Left ventricle myocardium inferior (tissue), 1 donor: ENCODE data around the gene TTC39B. TPM values are rescaled to one million over a fixed set of nuclear protein-coding genes. Genes with fewer than 3 reads are reported as not detected.

Experiments used
- DNase-seq: peaks from one replicate; pipeline ENCODE4 v3.0.0-alpha.2; 2020
- H3K27ac ChIP-seq: fragments of 200-600 bp; replicated peaks from 2 replicates; pipeline ENCODE4 v1.8.0; 2021
- H3K27me3 ChIP-seq: fragments of 200-600 bp; 2 replicates; pipeline ENCODE4 v1.8.0; 2021; ENCODE audit warnings: low read depth
- H3K36me3 ChIP-seq: fragments of 200-600 bp; 2 replicates; pipeline ENCODE4 v1.8.0; 2021
- H3K4me1 ChIP-seq: fragments of 200-600 bp; 2 replicates; pipeline ENCODE4 v1.8.0; 2021
- H3K4me3 ChIP-seq: fragments of 200-600 bp; 2 replicates; pipeline ENCODE4 v1.8.0; 2021; ENCODE audit warnings: mild to moderate bottlenecking, moderate library complexity
- H3K9me3 ChIP-seq: fragments of 200-600 bp; replicated peaks from 2 replicates; pipeline ENCODE4 v1.8.0; 2021
- intact Hi-C: fragments of 100-400 bp; cut with micrococcal nuclease; formaldehyde crosslinking; loops from one replicate; pipeline ENCODE4 v1.11.0; 2022
- total RNA-seq: library from RNA; stranded (reverse); fragmentation: NEBNext Ultra II Directional; extraction: Animal tissue kit (Norgen Biotek cat#: 25700); gene quantifications from one replicate; pipeline ENCODE4 v1.2.1, GENCODE V29; 2021
- TF ChIP-seq, protein P1 (sequence below): fragments of 200-600 bp; IDR thresholded peaks from 2 replicates; pipeline ENCODE4 v1.8.0; 2021; ENCODE audit warnings: antibody characterized with exemption, mild to moderate bottlenecking, borderline replicate concordance
- donor health status: DM: no; HTN: yes; CAD: no; lungs with severe emphysema.

Gene TTC39B
- total RNA-seq, 1 donor from 2014 or later, result 1.6 TPM

DNA sequence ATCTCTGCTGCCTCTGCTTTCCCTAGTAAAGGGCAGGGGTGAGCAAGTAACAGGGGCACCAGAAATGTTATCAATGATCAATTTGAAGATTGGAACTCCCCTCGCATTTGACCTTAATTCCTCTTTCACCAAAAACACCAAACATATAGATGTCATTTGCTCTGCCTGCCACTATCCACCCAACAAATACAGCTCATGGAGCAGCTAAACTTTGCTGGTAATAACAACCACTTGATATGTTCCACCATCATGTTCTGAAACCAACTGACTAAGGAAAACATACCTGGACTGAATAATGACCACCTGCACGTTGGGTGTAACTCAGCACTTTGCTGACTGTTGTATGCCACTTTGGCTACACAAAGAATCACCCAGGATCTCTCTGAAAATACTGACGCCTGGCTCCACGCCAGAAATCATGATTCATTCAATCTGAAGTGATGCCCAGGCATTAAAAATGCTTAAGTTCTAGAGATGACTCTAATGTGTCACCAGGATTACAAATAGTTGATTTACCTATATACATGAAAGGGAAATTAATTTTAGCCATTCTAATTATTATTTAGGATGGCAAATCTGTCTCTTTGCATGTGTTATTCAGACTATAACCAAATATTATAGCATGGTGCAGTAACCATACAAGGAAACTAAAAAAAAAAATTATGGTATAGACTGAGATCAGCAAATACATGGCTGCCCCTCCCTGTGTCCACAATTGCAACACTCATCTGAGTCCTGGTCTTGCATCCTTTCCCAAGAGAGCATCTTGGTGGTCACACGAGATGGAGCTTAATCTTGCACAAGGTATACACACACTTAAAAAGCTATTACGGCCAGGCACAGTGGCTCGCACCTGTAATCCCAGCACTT is 43.1 kb upstream of the TTC39B start:
- no peaks in the 10 kb centered on the region for H3K4me1 ChIP-seq
- H3K27me3 ChIP-seq, result no peaks in the 10 kb centered on the region
- no peak for DNase-seq
- no peaks in the 10 kb centered on the region for H3K36me3 ChIP-seq
- intact Hi-C loops, result no loop called here
- no peak overlapping the region for H3K27ac ChIP-seq
- TF ChIP-seq, protein P1, sequence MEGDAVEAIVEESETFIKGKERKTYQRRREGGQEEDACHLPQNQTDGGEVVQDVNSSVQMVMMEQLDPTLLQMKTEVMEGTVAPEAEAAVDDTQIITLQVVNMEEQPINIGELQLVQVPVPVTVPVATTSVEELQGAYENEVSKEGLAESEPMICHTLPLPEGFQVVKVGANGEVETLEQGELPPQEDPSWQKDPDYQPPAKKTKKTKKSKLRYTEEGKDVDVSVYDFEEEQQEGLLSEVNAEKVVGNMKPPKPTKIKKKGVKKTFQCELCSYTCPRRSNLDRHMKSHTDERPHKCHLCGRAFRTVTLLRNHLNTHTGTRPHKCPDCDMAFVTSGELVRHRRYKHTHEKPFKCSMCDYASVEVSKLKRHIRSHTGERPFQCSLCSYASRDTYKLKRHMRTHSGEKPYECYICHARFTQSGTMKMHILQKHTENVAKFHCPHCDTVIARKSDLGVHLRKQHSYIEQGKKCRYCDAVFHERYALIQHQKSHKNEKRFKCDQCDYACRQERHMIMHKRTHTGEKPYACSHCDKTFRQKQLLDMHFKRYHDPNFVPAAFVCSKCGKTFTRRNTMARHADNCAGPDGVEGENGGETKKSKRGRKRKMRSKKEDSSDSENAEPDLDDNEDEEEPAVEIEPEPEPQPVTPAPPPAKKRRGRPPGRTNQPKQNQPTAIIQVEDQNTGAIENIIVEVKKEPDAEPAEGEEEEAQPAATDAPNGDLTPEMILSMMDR, result no peak
- H3K9me3 ChIP-seq, result no peaks in the 10 kb centered on the region
- no peak overlapping the region for H3K4me3 ChIP-seq

DNA sequence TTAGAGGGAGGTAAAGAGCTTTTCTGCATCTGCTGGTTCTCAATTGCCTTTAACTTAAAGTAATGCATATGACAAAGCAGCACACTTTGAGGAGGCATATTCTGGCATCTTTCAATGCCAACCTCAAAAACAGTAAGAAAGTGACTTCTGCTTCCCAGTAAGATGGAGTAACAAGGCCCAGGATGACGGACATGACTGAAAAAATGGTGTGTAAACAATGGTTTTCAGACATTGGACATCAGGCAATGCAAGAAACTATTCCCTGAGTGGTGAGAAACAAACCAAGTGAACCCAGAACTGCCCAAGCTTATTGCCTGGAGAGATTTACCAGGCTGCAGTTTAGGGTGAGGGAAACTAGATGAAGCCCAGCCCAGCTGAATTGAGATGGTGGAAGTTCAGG is 39.8 kb upstream of the TTC39B start:
- H3K36me3 ChIP-seq, result no peaks in the 10 kb centered on the region
- no peaks in the 10 kb centered on the region for H3K9me3 ChIP-seq
- TF ChIP-seq, protein P1, result no peak
- intact Hi-C loops, result no loop called here
- DNase-seq, result no peak
- no peak overlapping the region for H3K27ac ChIP-seq
- H3K4me3 ChIP-seq, result no peak overlapping the region
- H3K27me3 ChIP-seq, result no peaks in the 10 kb centered on the region
- no peaks in the 10 kb centered on the region for H3K4me1 ChIP-seq

DNA sequence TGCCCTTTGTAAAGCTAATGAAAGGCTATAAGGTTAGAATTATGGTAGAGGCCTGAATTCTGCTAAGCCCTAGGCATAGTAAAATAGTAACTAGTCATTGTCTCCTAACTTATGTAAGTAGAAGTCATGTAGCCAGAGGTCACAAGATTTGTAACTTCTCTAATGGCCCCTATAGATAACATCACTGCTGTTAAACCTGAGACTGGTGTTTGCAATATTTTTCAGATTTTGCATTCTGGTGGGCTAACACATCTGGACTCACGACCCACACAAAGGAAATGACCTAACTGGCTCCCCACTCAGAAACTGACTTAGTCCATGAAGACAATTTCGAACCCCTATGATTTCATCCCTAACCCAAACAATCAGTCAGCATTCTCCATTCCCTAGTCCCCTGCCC is 37.2 kb upstream of the TTC39B start:
- no peak overlapping the region for H3K27ac ChIP-seq
- H3K36me3 ChIP-seq, result no peaks in the 10 kb centered on the region
- no peak for DNase-seq
- intact Hi-C loops, result no loop called here
- H3K4me3 ChIP-seq, result no peak overlapping the region
- H3K9me3 ChIP-seq, result no peaks in the 10 kb centered on the region
- TF ChIP-seq, protein P1, result no peak
- H3K27me3 ChIP-seq, result peaks cover 3% of the 10 kb centered on the region
- no peaks in the 10 kb centered on the region for H3K4me1 ChIP-seq

DNA sequence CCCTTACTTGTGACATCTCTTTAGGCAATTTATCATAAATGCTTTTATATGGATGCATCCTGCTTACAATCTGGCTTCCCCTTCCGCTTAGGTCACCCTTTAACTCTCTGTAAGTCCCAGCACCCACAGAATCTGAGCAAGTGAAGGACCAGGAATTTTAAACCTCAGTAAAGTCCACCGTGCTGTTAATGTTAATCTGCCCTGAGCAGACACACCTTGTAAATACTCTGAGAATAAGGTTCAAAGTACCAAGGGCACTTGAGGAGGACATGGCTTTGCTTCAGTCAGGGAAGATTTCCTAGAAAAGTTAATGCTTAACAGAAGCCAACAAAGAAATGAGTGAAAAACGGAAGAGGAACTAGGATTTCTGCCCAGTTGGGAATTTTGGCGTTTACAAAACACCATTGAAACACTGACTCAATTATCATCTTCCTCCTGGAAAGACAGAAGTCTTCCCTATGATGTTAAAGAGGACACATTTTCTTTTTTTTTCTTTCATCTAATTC is 26.4 kb upstream of the TTC39B start:
- no peak overlapping the region for H3K4me3 ChIP-seq
- H3K36me3 ChIP-seq, result no peaks in the 10 kb centered on the region
- H3K4me1 ChIP-seq, result no peaks in the 10 kb centered on the region
- TF ChIP-seq, protein P1, result no peak
- intact Hi-C loops, result no loop called here
- H3K27me3 ChIP-seq, result peaks cover 12% of the 10 kb centered on the region
- H3K27ac ChIP-seq, result no peak overlapping the region
- DNase-seq, result no peak
- H3K9me3 ChIP-seq, result no peaks in the 10 kb centered on the region

DNA sequence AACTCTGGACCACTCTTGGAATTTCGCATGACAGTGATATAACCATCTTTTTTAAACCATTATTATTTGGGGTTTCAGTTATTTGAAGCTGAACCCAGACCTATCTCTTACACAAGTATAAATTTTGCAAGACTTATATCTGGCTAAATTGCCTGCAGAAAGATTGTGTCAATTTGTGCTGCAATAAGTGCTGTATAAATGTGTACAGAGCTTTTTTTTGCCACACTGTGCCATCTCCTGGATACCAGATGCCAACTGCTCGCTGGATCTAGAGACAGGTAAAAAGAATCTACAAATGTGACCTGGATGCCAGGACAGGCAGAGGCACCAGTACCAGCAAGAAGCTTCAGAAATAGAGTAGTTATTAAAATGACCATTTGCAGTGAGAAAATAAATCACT is 25.9 kb upstream of the TTC39B start:
- TF ChIP-seq, protein P1, result no peak
- H3K9me3 ChIP-seq, result no peaks in the 10 kb centered on the region
- no peak overlapping the region for H3K27ac ChIP-seq
- no peaks in the 10 kb centered on the region for H3K4me1 ChIP-seq
- intact Hi-C loops, result no loop called here
- DNase-seq, result no peak
- no peaks in the 10 kb centered on the region for H3K36me3 ChIP-seq
- H3K4me3 ChIP-seq, result no peak overlapping the region
- peaks cover 12% of the 10 kb centered on the region for H3K27me3 ChIP-seq
